HL-60/S4 (cell line): ENCODE measurements around the gene MRPL11.
"Not testable (repeated sequence)": the region's sequence is repeated elsewhere in the genome, so short reads cannot be mapped to it uniquely, and the experiment has no call there.

Experiments
- in situ Hi-C: fragments of 300-500 bp; cut with MboI; formaldehyde crosslinking; loops from 2 replicates; pipeline ENCODE4 v1.14.3; 2022; ENCODE audit warnings: low sequenced_read_pairs

MRPL11 gene

DNA sequence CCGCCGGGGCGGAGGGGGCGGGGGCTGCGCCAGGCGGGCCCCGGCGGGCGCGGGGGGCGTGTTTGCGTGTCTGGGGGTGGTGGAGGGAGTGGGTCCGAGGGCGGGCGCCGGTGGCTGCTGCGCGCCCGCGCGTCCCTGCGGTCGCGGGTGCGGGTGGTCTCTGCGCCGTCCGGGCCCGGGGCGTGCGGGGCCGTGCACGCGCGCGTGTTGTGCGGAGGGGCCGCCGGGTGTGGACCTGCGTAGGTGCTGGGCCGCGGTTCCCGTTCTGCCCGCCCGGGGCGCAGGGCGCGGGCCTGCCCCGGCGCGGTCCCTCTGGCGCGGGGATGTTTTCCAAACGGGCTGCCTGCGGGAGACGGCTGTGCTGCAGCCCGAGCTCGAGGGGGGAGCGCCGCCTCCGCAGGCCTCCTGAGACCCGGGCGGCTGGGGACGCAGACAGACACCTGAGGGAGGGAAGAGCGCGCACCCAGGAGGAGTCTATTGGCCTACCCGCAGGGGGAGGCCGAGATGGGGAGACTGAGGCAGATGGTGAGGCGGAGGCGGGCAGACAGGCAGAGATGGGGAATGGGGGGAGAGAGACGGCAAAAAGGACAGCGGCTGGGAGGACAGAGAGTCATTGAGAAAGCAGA is 28.5 kb upstream of the MRPL11 start:
- in situ Hi-C loops: no loop called here

- in situ Hi-C loops: no loop called here
Measured at GRCh38 chr11:66466225-66467033, 27.8 kb upstream of the MRPL11 start, which contains the start of gene PELI3. PELI3 (plus strand) TSS chr11:66466905; CDS start chr11:66468129, 1,224 bp downstream.

GRCh38 chr11:66465373-66466224 is 27.0 kb upstream of the MRPL11 start:
- in situ Hi-C loops: no loop called here

GRCh38 chr11:66464916-66465315 is 26.3 kb upstream of the MRPL11 start:
- in situ Hi-C loops: no loop called here

DNA sequence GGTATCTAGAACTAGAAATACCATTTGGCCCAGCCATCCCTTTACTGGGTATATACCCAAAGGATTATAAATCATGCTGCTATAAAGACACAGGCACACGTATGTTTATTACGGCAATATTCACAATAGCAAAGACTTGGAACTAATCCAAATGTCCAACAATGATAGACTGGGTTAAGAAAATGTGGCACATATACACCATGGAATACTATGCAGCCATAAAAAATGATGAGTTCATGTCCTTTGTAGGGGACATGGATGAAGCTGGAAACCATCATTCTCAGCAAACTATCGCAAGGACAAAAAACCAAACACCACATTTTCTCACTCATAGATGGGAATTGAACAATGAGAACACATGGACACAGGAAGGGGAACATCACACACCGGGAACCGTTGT is 25.5 kb upstream of the MRPL11 start:
- in situ Hi-C loops: not testable (repeated sequence)

- in situ Hi-C loops: no loop called here
Measured at GRCh38 chr11:66462911-66463310, 24.3 kb upstream of the MRPL11 start.

DNA sequence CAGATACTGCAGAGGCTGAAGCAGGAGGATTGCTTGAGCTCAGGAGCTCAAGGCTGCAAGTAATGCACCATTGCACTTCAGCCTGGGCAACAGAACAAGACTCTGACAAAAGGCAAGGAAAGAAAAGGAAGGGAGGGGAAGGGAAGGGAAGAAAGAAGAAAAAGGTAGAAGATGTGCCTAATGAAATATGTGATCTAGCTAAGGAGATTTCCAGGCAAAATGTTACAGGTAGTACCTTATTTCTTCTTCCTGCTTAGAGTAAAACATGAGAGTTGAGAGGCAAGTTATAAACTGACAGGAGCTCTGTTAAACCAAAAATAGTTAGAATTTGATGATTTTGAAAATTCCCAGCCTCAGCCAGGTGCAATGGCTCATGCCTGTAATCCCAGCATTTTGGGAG is 23.4 kb upstream of the MRPL11 start:
- in situ Hi-C loops: no loop called here

DNA sequence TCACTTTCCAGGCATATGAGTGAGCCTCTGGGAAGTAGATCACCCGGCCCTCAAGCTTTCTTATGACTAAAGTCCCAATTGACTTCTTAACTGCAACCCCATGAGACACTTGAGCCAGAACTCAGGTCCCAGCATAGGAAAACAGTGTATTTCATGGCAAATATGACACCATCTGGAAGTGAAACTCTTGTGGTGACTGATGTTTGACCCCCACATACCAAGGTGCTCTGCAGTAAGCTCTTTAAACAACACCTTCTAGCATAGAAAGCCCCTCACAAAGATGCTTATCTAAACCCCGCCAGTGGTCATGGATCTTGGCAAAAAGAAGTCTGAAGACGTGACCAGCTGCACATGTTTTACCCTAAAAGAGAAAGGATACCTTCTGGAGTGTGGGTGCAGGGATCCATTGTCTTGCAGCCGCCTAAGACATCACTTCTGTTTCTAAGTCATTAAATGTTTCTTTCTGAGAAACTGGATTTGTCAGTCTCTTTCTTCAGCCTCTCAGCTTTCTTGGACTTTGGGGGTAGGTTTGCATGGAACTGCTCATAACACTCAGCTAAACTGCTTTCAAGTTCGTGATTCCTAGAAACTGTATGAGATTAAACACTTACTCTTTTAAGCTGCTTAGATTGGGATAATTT is 20.6 kb upstream of the MRPL11 start:
- in situ Hi-C loops: no loop called here

DNA sequence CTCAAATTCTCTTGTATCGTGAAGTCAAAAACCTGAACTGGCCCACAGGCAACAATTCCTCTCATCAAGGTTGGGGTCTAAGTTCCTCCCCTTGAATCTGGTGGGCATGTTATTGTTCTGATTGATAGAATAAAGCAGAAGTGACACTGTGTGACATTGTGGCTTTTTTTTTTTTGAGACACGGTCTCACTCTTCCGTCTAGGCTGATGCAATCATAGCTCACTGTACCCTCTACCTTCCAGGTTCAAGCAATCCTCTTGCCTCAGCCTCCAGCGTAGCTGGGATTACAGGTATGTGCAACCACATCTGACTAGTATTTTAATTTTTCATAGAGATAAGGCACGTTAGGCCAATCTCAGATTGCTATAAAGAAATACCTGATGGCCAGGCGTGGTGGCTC is 19.2 kb upstream of the MRPL11 start:
- in situ Hi-C loops: no loop called here

DNA sequence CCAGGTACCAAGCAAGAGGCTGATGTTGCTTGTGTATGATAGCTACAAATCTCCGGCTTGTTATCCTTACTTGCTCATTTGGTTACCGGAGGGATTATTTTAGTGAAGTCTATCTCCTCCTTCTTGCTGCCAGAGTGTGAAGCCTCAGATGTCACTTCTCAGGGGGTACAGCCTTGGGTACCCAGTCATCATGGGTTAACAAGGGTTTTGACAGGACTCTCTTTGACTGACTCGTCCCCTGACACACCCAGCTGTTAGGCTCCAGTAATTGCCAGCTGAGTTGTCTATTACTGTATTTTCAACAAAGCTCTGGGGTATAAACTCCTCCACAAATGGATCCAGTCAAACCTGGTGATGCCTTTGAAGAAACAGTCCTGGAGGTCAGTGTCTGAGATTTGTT is 16.2 kb upstream of the MRPL11 start:
- in situ Hi-C loops: no loop called here

GRCh38 chr11:66454247-66454646 is 15.6 kb upstream of the MRPL11 start:
- in situ Hi-C loops: no loop called here

DNA sequence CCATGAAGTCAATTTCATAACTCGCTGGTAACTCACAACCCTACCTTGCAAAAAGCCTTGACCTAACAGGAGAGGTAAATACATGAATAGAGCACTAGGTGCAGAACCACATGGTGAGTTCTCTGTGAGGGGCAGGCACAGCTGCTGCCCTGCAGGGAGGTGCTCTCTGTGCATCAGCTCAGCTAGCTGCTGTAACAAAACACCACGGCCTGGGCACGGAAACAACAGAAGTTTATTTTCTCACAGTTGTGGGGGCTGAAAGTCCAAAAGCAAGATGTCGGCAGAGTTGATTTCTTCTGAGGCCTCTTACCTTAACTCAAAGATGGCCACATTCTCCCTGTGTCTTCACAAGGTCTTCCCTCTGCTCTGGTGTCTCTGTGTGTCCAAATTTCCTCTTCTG is 13.0 kb upstream of the MRPL11 start:
- in situ Hi-C loops: no loop called here

DNA sequence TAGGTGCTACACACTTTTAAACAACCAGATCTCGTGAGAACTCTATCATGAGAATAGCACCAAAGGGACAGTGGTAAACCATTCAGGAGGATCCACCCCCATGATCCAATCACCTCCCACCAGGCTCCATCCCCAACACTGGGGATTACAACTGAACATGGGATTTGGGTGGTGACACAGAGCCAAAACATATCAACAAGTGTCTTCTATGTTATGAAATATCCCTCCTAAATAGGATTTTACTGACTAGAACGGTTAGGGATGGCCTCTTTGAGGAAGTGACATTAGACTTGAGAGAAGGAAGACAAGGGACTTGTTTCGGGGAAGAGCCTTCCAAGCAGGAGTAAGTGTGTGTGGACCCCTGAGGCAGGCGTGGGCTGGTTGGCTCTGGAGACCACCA is 11.9 kb upstream of the MRPL11 start:
- in situ Hi-C loops: no loop called here

GRCh38 chr11:66448523-66448922 is 9.9 kb upstream of the MRPL11 start:
- in situ Hi-C loops: no loop called here

GRCh38 chr11:66447012-66447411 is 8.4 kb upstream of the MRPL11 start:
- in situ Hi-C loops: no loop called here

DNA sequence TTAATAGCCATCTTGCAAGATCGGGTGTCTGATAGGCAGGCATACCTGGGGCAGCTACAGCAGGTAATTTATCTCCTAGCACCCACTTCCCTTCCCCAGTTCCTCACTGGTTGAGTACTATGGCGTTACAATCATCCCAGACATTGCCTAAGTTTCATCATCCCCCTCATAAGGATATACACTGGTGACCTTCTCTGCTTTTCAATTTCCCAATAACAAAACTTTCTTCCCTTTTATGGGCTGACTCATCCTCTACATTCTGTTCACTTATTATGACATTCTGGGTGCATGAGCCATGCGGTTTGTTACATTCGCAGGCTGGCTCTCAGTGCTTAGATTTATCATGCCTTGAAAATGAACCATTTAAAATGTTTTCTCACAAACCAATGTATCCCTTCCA is 5.0 kb upstream of the MRPL11 start:
- in situ Hi-C loops: no loop called here

GRCh38 chr11:66440940-66441282 is 2.3 kb upstream of the MRPL11 start:
- in situ Hi-C loops: not testable (repeated sequence)

DNA sequence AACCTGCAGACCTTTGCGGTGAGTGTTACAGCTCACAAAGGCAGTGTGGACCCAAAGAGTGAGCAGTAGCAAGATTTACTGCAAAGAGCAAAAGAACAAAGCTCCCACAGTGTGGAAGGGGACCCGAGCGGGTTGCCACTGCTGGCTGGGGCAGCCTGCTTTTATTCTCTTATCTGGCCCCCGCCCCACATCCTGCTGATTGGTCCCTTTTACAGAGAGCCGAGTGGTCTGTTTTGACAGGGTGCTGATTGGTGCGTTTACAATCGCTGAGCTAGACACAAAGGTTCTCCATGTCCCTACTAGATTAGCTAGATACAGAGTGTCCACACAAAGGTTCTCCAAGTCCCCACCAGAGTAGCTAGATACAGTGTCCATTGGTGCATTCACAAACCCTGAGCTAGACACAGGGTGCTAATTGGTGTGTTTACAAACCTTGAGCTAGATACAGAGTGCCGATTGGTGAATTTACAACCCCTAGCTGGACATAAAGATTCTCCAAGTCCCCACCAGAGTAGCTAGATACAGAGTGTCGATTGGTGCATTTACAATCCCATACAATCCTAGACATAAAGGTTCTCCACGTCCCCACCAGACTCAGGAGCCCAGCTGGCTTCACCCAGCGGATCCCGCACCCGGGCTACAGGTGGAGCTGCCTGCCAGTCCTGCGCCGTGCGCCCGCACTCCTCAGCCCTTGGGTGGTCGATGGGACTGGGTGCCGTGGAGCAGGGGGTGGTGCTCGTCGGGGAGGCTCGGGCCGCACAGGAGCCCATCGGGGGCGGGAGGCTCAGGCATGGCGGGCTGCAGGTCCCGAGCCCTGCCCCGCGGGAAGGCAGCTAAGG is 1.7 kb upstream of the MRPL11 start:
- in situ Hi-C loops: not testable (repeated sequence)

DNA sequence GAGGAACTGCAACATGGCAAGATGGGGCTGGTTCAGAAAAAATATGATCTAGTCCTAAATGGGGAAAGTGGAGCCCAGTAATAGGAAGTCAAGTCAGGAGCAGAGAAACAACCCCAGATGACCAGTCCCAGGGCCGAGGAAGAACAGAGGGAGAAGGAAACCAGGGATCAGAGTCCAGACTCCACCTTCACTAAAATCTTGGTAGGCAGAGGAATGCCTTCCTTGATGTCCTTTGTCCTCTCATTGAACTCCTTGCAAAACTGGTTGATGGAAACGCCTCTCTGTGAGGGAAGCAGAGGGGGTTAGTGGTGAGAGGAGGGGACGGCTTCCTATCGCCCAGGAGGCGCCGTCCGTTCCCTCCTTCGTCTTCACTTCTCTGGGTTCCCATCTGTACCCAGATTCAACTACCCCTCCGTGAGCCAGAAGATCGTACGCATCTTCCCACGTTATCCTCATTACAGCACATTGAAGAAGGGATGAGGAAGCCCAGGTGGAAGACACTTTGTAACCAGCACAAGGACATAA is 607 bp downstream of the MRPL11 start:
- in situ Hi-C loops: no loop called here

DNA sequence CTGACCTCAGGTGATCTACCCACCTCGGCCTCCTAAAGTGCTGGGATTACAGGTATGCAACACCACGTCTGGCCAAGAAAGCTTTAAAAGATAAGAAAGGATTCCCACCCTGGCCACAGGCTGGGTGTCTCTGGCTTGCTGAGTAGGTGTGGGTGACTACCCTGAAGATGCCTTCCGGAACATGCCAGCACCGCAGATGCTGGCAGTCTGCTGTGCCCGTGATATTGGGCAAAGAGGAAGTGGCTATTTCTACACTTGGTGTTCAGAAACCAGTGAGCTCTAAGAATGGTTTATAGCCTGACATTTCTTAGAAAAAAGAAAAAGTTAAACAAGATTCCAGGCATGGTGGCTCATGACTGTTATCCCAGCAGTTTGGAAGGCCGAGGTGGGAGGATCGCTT is 6.1 kb downstream of the MRPL11 start:
- in situ Hi-C loops: no loop called here
